Endometrial microvascular endothelial cells (primary cell): Measurements from ENCODE around the gene INHBC. TPM values are rescaled to one million over a fixed set of nuclear protein-coding genes. Genes with fewer than 3 reads are reported as not detected.
"Not testable (repeated sequence)": the region's sequence is repeated elsewhere in the genome, so short reads cannot be mapped to it uniquely, and the experiment has no call there.

ENCODE experiments used
- in situ Hi-C: cut with HindIII; loops from 2 replicates; pipeline ENCODE4 v1.10.0; 2017; ENCODE audit warnings: low sequenced_read_pairs, low pct_unique_long_range_greater_than_20kb; ENCODE audit errors: inconsistent ontology term
- total RNA-seq: library from RNA; depleted of rRNA; stranded (reverse); fragments of >200 nt; gene quantifications from one replicate; pipeline ENCODE4 v1.2.3, GENCODE V29; 2015; ENCODE audit errors: inconsistent ontology term

Gene INHBC, protein sequence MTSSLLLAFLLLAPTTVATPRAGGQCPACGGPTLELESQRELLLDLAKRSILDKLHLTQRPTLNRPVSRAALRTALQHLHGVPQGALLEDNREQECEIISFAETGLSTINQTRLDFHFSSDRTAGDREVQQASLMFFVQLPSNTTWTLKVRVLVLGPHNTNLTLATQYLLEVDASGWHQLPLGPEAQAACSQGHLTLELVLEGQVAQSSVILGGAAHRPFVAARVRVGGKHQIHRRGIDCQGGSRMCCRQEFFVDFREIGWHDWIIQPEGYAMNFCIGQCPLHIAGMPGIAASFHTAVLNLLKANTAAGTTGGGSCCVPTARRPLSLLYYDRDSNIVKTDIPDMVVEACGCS
- not detected for total RNA-seq

DNA sequence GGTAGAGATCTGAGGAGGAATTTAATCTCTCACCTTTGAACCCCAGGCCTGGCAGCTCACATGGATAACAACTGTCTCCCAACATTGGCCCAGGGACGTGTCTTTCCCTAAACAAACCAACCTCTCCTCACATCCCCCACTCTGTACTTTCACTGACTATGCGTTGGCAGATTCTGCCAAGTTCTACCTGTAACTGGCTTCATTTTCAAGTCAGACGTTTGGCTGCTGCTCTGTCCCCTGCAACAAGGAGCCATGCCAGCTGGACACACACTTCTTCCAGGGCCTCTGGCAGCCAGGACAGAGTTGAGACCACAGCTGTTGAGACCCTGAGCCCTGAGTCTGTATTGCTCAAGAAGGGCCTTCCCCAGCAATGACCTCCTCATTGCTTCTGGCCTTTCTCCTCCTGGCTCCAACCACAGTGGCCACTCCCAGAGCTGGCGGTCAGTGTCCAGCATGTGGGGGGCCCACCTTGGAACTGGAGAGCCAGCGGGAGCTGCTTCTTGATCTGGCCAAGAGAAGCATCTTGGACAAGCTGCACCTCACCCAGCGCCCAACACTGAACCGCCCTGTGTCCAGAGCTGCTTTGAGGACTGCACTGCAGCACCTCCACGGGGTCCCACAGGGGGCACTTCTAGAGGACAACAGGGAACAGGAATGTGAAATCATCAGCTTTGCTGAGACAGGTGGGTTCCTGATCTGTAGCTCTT is at the start of gene INHBC:
TSS of gene INHBC (plus strand) at position 268 of the 707 bp plus-strand sequence. CDS start at position 371, 103 bp downstream.
- in situ Hi-C loops: no loop called here

DNA sequence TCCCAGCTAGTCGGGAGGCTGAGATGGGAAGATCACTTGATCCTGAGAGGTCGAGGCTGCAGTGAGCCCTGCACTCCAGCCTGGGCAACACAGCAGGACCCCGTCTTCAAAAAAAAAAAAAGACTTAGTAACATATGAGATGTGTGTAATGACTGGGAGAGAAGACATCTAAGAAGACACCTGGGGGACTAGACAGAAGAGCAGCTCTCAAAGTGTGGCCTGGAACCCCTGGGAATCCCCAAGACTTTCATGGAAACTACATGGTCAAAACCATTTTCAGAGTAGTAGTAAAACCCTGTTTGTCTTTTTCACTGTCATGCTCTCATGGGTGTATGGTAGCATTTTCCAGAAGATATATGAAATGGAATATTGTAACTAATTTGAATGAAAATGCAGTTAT is 49.0 kb upstream of the INHBC start:
- in situ Hi-C loops: no loop called here

DNA sequence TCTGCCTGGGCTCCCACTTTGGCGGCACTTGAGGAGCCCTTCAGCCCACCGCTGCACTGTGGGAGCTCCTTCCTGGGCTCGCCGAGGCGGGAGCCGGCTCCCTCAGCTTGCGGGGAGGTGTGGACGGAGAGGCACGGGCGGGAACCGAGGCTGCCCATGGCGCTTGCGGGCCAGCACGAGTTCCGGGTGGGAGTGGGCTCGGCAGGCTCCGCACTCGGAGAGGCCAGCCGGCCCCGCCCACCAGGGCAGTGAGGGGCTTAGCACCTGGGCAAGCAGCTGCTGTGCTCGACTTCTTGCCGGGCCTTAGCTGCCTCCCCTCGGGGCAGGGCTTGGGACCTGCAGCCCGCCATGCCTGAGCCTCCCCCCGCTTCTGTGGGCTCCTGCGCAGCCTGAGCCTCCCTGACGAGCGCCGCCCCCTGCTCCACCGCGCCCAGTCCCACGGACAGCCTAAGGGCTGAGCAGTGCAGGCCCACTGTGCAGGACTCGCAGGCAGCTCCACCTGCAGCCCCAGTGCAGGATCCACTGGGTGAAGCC is 48.3 kb upstream of the INHBC start:
- in situ Hi-C loops: no loop called here

DNA sequence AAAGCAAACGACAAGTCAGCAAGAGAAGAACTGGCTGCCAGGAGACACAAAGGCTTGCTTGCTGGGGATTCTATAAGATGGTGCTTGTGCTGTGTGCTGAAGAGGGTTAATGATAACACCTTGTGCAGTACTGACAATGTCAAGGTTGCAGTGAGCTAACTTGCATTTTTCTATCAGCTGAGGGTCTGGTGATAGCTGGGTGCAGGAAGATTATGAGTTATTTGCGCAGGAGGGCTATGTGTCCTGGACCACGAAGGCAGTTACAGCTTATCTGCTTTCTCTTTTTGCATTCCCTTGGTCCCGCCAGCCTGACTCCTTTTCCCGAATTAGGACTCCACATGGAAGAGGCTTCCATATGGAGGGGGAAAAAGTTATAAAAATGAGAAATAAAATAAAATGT is 46.2 kb upstream of the INHBC start:
- in situ Hi-C loops: no loop called here

DNA sequence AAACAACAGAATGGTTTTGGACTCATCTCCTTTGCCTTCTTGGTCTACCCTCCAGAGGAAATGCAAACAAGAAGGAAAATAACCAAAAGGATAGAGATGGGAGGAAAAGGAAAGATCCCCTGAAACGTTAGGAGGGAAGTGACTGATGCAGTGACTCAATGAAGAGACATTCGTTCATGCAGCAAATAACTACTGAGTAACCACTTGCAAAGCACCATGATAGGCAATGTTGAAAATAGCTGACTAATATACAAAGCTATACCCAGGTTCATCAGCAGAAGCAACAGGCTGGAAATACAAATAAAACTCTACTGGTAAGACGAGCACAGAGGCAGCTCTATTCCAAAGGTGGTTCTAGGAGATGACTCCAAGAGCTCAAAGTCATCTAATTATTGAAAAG is 45.6 kb upstream of the INHBC start:
- in situ Hi-C loops: no loop called here

DNA sequence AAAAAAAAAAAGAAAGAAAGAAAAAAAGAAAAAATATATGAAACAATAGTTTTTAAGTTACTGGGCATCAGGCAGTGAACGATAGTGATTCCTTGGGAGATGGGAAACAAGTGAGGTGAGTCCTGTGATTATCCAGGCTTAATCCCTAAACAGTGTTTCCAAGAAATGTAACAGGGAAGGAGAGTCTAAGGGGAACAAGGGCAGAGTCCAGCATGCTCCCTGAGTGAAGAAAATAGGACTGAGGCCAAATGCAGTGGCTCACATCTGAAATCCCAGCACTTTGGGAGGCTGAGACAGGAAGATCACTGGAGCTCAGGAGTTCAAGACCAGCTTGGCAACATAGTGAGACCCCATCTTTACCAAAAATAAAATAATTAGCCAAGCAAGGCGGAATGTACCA is 44.4 kb upstream of the INHBC start:
- in situ Hi-C loops: no loop called here

DNA sequence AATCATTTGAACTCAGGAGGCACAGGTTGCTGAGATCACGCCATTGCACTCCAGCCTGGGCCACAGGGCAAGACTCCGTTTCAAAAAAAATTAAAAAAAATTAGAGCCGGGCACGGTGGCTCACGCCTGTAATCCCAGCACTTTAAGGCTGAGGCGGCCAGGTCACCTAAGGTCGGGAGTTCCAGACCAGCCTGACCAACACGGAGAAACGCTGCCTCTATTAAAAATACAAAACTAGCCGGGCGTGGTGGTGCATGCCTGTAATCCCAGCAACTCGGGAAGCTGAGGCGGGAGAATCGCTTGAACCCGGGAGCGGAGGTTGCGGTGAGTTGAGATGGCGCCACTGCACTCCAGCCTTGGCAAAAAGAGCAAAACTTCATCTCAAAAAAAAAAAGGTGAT is 39.5 kb upstream of the INHBC start:
- in situ Hi-C loops: no loop called here

DNA sequence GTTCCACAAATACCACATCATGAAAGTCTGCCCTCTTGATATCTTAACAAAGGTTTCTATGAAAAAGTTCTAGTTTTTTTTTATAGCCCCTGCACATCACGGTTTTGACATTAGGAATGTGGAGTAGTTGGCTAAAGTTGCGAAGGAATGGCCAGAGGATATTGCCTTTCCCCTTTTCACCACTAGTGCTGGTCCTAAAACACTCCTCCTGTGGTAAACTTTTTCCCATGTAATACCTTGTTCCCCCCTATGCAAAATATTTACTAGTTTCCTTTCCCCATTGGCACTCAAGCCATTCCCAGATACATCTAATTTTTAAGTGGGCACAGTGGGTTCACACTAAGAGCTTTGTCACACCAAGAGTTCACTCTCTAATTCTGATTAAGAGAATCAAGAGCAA is 37.1 kb upstream of the INHBC start:
- in situ Hi-C loops: no loop called here

DNA sequence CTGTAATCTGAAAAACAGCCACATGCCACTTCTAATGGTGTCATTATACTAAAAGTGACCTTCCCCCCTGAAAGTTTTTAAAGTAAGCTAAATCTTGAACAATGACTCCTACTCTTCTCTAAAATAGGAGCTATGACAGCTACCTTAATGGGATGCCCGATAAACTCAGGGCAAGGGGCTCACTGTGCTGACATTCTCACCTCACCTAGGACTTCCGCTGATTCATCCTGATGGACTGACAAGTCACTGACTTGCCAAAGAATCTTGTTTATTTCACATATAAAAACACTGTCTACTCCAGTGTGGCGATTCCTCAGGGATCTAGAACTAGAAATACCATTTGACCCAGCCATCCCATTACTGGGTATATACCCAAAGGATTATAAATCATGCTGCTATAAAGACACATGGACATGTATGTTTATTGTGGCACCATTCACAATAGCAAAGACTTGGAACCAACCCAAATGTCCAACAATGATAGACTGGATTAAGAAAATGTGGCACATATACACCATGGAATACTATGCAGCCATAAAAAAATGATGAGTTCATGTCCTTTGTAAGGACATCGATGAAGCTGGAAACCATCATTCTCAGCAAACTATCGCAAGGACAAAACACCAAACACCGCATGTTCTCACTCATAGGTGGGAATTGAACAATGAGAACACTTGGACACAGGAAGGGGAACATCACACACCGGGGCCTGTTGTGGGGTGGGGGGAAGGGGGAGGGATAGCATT is 34.7 kb upstream of the INHBC start:
- in situ Hi-C loops: not testable (repeated sequence)

DNA sequence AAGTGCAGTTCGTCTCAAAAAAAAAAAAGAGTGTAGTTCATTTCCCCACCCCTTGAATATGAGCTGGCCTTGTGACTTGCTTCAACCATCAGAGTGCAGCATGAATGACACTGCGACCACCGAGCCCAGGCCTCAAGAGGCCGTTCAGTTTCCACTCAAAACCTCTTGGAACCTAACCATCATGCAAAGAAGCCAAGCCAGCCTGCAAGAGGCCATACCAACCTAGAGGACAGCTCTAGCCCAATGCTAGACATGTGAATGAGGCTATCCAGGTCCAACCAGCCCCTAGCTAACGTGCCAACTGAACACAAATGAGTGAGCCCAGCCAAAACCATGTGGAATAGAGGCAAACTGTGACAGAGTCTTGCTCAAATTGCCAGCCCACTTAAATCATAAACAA is 33.4 kb upstream of the INHBC start:
- in situ Hi-C loops: no loop called here

DNA sequence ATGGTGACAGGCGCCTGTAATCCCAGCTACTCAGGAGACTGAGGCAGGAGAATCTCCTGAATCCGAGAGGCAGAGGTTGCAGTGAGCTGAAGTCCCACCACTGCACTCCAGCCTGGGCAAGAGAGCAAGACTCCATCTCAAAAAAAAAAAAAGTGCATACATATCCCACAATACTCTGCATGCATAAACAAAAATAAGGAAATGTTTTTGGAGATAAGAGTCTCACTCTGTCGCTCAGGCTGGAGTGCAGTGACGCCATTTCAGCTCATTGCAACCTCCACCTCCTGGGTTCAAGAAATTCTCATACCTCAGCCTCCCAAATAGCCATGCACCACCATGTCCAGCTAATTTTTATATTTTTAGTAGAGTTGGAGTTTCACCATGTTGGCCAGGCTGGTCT is 32.4 kb upstream of the INHBC start:
- in situ Hi-C loops: not testable (repeated sequence)

DNA sequence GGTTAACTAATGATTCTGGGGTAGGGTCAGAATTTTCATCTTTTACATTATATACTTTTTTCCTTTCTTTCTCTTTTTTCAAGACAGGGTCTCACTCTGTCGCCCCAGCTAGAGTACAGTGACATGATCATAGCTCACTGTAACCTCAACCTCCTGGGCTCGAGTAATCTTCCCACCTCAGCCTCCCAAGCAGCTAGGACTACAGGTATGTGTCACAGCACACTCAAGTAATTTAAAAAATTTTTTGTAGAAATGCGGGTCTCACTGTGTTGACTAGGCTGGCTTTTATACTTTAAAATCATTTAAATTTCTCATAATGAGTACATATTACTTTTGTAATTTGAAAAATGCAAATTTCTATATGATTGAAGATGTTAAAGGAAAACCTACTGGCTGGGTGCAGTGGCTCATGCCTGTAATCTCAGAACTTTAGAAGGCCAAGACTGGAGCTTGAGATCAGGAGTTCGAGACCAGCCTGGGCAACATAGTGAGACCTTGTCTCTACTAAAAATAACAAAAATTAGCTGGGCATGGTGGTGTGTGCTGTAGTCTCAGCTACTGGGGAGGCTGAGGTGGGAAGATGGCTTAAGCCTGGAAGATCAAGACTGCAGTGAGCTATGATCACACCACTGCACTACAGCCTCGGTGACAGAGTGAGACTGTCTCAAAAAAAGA is 29.5 kb upstream of the INHBC start:
- in situ Hi-C loops: no loop called here

DNA sequence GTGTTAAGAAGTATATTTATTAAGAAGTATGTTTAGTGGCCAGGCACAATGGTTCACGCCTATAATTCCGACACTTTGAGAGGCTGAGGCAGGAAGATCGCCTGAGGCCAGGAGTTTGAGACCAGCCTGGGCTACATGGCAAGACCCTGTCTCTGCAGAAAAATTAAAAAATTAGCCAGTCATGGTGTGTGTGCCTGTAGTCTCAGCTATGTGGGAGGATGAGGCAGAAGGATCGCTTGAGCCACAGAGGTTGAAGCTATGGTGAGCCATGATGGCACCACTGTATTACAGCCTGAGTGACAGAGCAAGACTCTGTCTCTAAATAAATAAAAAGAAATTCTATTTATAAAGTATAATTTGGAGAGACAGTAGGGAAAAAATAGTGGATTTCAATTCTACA is 24.1 kb upstream of the INHBC start:
- in situ Hi-C loops: no loop called here

DNA sequence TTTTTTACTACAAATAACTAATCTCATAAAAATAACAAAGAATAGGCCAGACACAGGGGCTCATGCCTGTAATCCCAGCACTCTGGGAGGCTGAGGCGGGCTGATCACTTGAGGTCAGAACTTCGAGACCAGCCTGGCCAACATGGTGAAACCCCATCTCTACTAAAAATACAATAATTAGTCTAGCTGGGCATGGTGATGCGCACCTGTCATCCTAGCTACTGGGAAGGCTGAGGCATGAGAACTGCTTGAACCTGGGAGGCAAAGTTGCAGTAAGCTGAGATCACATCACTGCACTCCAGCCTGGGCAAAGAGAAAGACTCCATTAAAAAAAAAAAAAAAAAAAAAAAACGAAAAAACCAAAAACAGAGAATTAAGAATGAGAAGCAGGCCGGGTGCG is 20.4 kb upstream of the INHBC start:
- in situ Hi-C loops: not testable (repeated sequence)

DNA sequence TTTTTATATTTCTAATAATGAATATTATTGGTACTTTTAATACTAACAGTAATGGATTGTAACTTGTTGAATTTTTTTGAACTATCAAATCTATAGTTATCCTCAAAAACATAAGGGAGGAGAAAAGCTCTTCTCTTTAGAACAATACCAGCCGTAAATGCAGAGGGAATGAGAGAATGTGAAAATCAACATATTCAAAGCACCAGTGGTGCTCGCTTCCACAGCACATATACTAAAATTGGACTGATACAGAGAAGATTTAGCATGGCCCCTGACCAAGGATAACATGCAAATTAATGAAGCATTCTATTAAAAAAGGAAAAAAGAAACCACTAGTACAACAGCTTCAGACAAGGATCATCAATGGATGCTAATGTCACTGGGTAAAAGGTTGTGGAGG is 19.5 kb upstream of the INHBC start:
- in situ Hi-C loops: no loop called here

DNA sequence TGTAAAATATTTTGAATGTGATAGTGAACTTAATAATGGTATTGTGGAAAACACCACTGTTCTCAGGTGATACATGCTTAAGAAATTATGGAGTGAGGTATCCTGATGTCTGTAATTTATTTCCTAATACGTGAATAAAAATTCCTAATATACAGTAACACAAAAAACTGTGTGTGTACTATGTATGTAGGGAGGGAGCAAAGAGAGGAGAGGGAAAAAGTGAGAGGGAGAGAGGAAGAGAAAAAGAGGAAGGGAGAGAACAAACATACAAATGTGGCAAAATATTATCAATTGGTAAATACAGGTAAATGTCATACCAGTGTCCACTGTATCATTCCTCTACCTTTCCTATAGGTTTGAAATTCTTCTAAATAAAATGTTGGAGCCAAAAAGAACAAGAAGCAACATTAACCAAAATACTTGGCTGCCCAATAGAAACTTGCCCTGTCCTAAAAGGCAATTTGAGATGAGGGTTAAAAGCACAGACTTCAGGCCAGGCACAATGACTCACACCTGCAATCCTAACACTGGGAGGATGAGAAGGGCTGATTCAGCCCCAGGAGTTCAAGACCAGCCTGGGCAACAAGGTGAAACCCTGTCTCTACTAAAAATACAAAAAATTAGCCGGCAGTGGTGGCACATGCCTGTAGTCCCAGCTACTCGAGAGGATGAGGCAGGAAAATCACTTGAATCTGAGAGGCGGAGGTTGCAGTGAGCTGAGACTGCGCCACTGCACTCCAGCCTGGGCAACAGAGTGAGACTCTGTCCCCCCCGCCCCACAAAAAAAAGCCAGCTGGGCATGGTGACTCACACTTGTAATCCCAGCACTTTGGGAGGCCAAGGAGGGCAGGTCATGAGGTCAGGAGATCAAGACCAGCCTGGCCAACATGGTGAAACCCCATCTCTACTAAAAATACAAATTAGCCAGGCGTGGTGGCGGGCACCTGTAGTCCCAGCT is 18.3 kb upstream of the INHBC start:
- in situ Hi-C loops: no loop called here

DNA sequence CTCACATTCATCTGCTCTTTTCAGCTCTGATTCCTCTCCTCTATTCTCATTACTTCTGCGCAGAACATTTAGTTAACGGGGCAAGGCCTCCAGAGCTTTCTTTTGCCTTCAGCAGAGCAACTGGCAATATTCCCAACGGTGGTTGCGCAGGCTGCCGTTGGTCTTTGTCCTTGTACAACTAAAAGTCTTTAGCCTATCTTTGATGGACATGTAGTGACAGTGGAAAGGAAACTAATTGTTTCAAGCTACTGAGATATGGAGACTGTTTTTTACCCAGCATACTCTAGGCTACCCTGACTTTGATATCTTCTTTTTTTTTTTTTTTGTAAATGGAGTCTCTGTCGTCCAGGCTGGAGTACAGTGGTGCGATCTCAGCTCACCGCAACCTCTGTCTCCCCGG is 16.3 kb upstream of the INHBC start:
- in situ Hi-C loops: no loop called here

DNA sequence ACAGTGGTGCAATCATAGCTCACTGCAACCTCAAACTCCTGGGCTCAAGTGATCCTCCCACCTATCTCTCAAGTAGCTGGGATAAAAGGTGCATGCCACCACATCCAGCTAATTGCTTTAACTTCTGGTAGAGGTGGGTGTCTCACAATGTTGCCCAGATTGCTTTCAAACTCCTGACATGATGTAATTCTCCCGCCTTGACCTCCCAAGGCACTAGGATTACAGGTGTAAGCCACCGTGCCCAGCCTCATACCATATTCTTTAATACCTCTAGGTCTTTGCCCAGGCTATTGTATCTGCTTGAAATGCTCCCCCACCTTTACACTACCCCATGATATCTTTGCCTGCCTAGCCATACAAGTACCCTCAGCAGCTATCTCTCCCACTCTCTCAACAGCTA is 15.1 kb upstream of the INHBC start:
- in situ Hi-C loops: no loop called here
